GM12891 (cell line): ENCODE results near the gene CORT.

Source experiments
- PAX5 ChIP-seq: IDR thresholded peaks from 2 replicates; pipeline ENCODE4 v1.6.1; 2011; ENCODE audit warnings: low read length, moderate library complexity, mild to moderate bottlenecking; ENCODE audit not compliant: insufficient read depth, severe bottlenecking
- POLR2A ChIP-seq: IDR thresholded peaks from 2 replicates; pipeline ENCODE4 v1.6.1; 2011; ENCODE audit warnings: low read depth, low read length, control low read depth
- POLR2AphosphoS5 ChIP-seq: IDR thresholded peaks from 2 replicates; pipeline ENCODE4 v1.6.1; 2011; ENCODE audit warnings: low read depth, low read length, control low read depth
- POU2F2 ChIP-seq: IDR thresholded peaks from 2 replicates; pipeline ENCODE4 v1.6.1; 2011; ENCODE audit warnings: low read depth, mild to moderate bottlenecking, control low read depth, low read length, moderate library complexity
- SPI1 ChIP-seq: IDR thresholded peaks from 2 replicates; pipeline ENCODE4 v1.6.1; 2011; ENCODE audit warnings: low read depth, low read length, control low read depth
- TAF1 ChIP-seq: IDR thresholded peaks from 2 replicates; pipeline ENCODE4 v1.6.1; 2011; ENCODE audit warnings: low read depth, low read length, control low read depth

GRCh38 chr1:10424651-10425050, 25.2 kb upstream of the CORT start:
- TF ChIP-seq POLR2AphosphoS5 (no peak), POLR2A (no peak), TAF1 (no peak), POU2F2 (no peak), PAX5 (no peak), SPI1 (no peak)
